SHP77 (cell line): Measurements from ENCODE around the gene VPS8.

Experiments used
- DNase-seq, 2 experiments: peaks; one replicate each; lab custom pipeline; 2025; lab: John Stamatoyannopoulos, UW

VPS8 gene

GRCh38 chr3:184812662-184813042, 686 bp downstream of the VPS8 start:
- no peak for DNase-seq

- DNase-seq, result no peak
These were observed 1.4 kb downstream of the VPS8 start for GRCh38 chr3:184813357-184813756.

- no peak for DNase-seq
These were observed 2.2 kb downstream of the VPS8 start for GRCh38 chr3:184814214-184814613.

GRCh38 chr3:184815046-184815930, 3.3 kb downstream of the VPS8 start:
- DNase-seq, result no peak

GRCh38 chr3:184816614-184817013, 4.6 kb downstream of the VPS8 start:
- DNase-seq, result no peak

- DNase-seq, result no peak
These were observed 8.6 kb downstream of the VPS8 start for GRCh38 chr3:184820525-184820924.

GRCh38 chr3:184821034-184821433, 9.1 kb downstream of the VPS8 start:
- no peak for DNase-seq

GRCh38 chr3:184822081-184822480, 10.1 kb downstream of the VPS8 start:
- no peak for DNase-seq

- DNase-seq, result no peak
These were observed 10.7 kb downstream of the VPS8 start for GRCh38 chr3:184822654-184823053.

GRCh38 chr3:184823990-184824389, 12.0 kb downstream of the VPS8 start:
- DNase-seq, result no peak

- DNase-seq, result no peak
These were observed 13.3 kb downstream of the VPS8 start for GRCh38 chr3:184825121-184825820.

GRCh38 chr3:184827572-184827971, 15.6 kb downstream of the VPS8 start:
- DNase-seq, result no peak

- DNase-seq, result no peak
These were observed 20.1 kb downstream of the VPS8 start for GRCh38 chr3:184832044-184832443.

GRCh38 chr3:184832903-184833302, 20.9 kb downstream of the VPS8 start:
- no peak for DNase-seq

- no peak for DNase-seq
These were observed 24.3 kb downstream of the VPS8 start for GRCh38 chr3:184836090-184836822.

GRCh38 chr3:184842433-184842832, 30.5 kb downstream of the VPS8 start:
- no peak for DNase-seq

GRCh38 chr3:184845819-184846218, 33.9 kb downstream of the VPS8 start:
- DNase-seq, result no peak

GRCh38 chr3:184846496-184846895, 34.5 kb downstream of the VPS8 start:
- no peak for DNase-seq

GRCh38 chr3:184848934-184849333, 37.0 kb downstream of the VPS8 start:
- DNase-seq, result no peak

- DNase-seq, result no peak
These were observed 38.2 kb downstream of the VPS8 start for GRCh38 chr3:184850201-184850600.

GRCh38 chr3:184857099-184857498, 45.1 kb downstream of the VPS8 start:
- DNase-seq, result no peak

GRCh38 chr3:184864000-184864399, 52.0 kb downstream of the VPS8 start:
- DNase-seq, result no peak

- DNase-seq, result no peak
These were observed 56.5 kb downstream of the VPS8 start for GRCh38 chr3:184868477-184868876.
